ENCODE results near the gene DNAH14.
"Not testable (repeated sequence)": the region's sequence is repeated elsewhere in the genome, so short reads cannot be mapped to it uniquely, and the experiment has no call there.

The DNAH14 gene

DNA sequence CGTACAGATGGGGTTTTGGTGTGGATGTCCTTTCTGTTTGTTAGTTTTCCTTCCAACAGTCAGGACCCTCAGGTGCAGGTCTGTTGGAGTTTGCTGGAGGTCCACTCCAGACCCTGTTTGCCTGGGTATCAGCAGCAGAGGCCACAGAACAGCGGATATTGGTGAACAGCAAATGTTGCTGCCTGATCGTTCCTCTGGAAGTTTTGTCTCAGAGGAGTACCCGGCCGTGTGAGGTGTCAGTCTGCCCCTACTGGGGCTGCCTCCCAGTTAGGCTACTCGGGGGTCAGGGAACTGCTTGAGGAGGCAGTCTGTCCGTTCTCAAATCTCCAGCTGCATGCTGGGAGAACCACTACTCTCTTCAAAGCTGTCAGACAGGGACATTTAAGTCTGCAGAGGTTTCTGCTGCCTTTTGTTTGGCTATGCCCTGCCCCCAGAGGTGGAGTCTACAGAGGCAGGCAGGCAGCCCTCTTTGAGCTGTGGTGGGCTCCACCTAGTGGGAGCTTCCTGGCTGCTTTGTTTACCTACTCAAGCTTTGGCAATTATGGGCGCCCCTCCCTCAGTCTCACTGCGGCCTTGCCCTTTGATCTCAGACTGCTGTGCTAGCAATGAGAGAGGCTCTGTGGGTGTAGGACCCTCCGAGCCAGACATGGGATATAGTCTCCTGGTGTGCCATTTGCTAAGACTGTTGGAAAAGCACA lies 16.3 kb downstream of the DNAH14 start:
- H3K27me3 ChIP-seq (ENCODE audit: control insufficient read depth, insufficient read depth, low read length); H3K9ac ChIP-seq (ENCODE audit: low read depth, low read length); H3K36me3 ChIP-seq (ENCODE audit: control insufficient read depth, insufficient read depth, low read length); H3K9me3 ChIP-seq (ENCODE audit: control insufficient read depth, insufficient read depth, low read length); H3K4me3 ChIP-seq (ENCODE audit: low read depth, low read length); H3K27ac ChIP-seq (ENCODE audit: low read depth, low read length); H3K4me1 ChIP-seq (ENCODE audit: control insufficient read depth, insufficient read depth, low read length): not testable (repeated sequence)

DNA sequence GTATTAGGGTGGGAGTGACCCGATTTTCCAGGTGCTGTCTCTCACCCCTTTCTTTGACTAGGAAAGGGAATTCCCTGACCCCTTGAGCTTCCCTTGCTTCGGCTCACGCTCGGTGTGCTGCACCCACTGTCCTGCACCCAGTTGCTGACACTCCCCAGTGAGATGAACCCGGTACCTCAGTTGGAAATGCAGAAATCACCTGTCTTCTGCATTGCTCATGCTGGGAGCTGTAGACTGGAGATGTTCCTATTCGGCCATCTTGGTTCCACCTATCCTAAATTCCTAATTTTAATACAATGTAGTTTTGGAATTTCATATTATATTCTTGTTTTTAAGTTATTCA lies 16.8 kb downstream of the DNAH14 start:
- H3K9ac ChIP-seq (ENCODE audit: low read depth, low read length); H3K27me3 ChIP-seq (ENCODE audit: control insufficient read depth, insufficient read depth, low read length); H3K27ac ChIP-seq (ENCODE audit: low read depth, low read length); H3K4me1 ChIP-seq (ENCODE audit: control insufficient read depth, insufficient read depth, low read length); H3K36me3 ChIP-seq (ENCODE audit: control insufficient read depth, insufficient read depth, low read length); H3K4me3 ChIP-seq (ENCODE audit: low read depth, low read length); H3K9me3 ChIP-seq (ENCODE audit: control insufficient read depth, insufficient read depth, low read length): not testable (repeated sequence)

DNA sequence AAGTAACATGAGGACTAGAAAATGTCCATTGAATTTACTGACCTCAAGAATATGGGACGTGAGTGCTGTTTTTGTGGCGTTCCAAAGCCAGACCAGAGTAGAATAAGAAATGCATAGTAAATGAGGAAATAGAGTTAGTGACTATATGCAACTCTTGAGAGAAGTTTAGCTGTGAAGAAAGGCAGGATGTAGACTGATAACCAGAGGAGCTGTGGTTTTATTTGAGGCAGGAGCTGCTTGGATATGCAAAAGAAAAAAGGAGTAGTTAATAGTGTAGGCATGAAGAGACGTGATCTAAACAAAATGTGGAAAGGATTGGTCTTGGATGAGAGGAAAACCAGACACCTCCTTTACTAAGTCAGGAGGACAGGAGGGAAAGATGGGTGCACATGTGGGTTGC lies 28.2 kb downstream of the DNAH14 start:
- Histone ChIP-seq H3K4me3 (ENCODE audit: low read depth, low read length) (no peak overlapping the region), H3K9ac (ENCODE audit: low read depth, low read length) (no peak overlapping the region), H3K36me3 (ENCODE audit: control insufficient read depth, insufficient read depth, low read length) (no peaks in the 10 kb centered on the region; the same call in 1 of the 2 replicates), H3K4me1 (ENCODE audit: control insufficient read depth, insufficient read depth, low read length) (no peaks in the 10 kb centered on the region), H3K9me3 (ENCODE audit: control insufficient read depth, insufficient read depth, low read length) (no peaks in the 10 kb centered on the region), H3K27me3 (ENCODE audit: control insufficient read depth, insufficient read depth, low read length) (no peaks in the 10 kb centered on the region), H3K27ac (ENCODE audit: low read depth, low read length) (no peak overlapping the region)

DNA sequence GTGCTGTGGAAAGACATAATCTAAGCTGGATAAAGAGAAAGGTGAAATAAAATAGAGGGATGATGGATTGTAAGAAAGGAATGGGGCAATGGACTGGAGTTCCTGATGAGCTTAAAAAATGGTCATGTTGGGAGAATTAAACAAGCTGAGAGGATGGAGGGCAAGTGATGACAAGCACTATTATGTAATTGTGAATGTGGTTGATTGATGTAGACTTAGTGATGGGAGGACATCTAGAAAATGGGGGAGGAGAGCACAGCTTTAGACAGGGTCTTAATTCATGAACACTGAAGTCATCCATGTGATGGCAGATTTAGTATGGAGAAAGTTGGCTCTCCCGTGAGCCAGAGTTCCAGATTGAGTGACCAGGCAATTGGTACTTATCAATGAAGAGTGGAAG lies 29.0 kb downstream of the DNAH14 start:
- no peaks in the 10 kb centered on the region; the same call in 1 of the 2 replicates for H3K36me3 ChIP-seq (ENCODE audit: control insufficient read depth, insufficient read depth, low read length)
- H3K4me1 ChIP-seq (ENCODE audit: control insufficient read depth, insufficient read depth, low read length), result no peaks in the 10 kb centered on the region

DNA sequence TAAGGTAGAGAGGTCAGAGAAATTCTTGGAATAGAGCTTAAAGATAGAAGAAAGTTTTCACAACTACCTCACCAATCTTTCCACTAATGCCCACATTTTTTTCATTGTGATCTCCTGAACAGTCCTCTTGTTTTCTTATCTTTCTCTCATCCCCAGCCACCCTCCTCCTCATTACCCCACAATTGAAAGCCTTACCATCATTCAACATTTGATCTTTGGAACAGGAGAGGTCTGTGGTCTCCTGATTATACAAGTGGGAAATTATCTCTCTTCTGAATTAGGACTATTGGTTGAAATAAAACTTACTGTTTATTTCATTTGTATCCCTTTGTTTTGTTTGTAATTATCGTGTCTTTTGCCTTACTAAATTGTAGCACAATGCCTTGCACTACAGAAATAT lies 29.6 kb downstream of the DNAH14 start:
- no peaks in the 10 kb centered on the region for H3K4me1 ChIP-seq (ENCODE audit: control insufficient read depth, insufficient read depth, low read length)
- H3K36me3 ChIP-seq (ENCODE audit: control insufficient read depth, insufficient read depth, low read length), result no peaks in the 10 kb centered on the region; the same call in 1 of the 2 replicates
- no peaks in the 10 kb centered on the region for H3K27me3 ChIP-seq (ENCODE audit: control insufficient read depth, insufficient read depth, low read length)
- H3K9ac ChIP-seq (ENCODE audit: low read depth, low read length), result no peak overlapping the region
- no peak overlapping the region for H3K4me3 ChIP-seq (ENCODE audit: low read depth, low read length)
- H3K27ac ChIP-seq (ENCODE audit: low read depth, low read length), result no peak overlapping the region
- H3K9me3 ChIP-seq (ENCODE audit: control insufficient read depth, insufficient read depth, low read length), result no peaks in the 10 kb centered on the region

More for the DNA sequence above, 29.0 kb downstream of the DNAH14 start:
- no peaks in the 10 kb centered on the region for H3K27me3 ChIP-seq (ENCODE audit: control insufficient read depth, insufficient read depth, low read length)
- no peak overlapping the region for H3K4me3 ChIP-seq (ENCODE audit: low read depth, low read length)
- H3K27ac ChIP-seq (ENCODE audit: low read depth, low read length), result no peak overlapping the region
- no peak overlapping the region for H3K9ac ChIP-seq (ENCODE audit: low read depth, low read length)
- H3K9me3 ChIP-seq (ENCODE audit: control insufficient read depth, insufficient read depth, low read length), result no peaks in the 10 kb centered on the region

DNA sequence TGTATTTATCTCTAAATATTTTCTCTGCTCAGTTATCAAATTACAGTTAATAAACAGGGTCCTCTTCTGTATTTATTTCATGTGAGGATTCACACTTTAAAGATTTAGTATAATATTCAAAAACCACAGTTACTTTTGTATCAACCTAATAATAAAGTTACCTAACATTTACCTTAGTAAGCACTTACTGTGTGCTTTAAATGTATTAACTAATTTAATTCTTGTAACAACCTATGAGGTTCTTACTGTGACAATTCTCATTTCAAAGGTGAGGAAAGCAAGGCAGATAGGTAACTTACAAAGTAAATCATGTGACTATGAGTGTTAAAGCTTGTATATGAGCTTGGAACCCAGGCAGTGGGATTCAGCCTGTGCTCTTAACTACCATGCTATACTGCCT lies 30.2 kb downstream of the DNAH14 start:
- Histone ChIP-seq H3K27ac (ENCODE audit: low read depth, low read length) (no peak overlapping the region), H3K9me3 (ENCODE audit: control insufficient read depth, insufficient read depth, low read length) (no peaks in the 10 kb centered on the region), H3K4me3 (ENCODE audit: low read depth, low read length) (no peak overlapping the region), H3K9ac (ENCODE audit: low read depth, low read length) (no peak overlapping the region), H3K4me1 (ENCODE audit: control insufficient read depth, insufficient read depth, low read length) (no peaks in the 10 kb centered on the region), H3K27me3 (ENCODE audit: control insufficient read depth, insufficient read depth, low read length) (no peaks in the 10 kb centered on the region), H3K36me3 (ENCODE audit: control insufficient read depth, insufficient read depth, low read length) (peaks cover under 1% of the 10 kb centered on the region; the same call in 1 of the 2 replicates)

DNA sequence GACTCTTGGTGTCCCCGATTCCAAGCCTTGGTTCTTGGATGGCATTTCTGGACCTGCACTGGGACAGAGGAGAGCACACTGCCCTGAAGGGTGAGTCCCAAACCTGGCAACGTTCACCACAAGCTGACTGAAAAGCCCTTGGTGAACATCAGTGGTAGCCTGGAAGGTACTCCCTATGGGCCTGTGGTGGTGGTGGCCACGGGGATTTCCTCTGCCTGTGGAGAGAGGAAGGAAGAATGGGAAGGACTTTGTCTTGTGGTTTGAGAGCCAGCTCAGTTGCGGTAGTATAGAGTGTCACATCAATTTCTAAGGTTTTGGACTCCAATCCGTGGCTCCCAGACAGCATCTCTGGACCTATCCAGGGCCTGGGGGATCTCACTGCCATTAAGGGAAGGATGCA lies 50.7 kb downstream of the DNAH14 start:
- H3K36me3 ChIP-seq (ENCODE audit: control insufficient read depth, insufficient read depth, low read length), result no peaks in the 10 kb centered on the region
- H3K27ac ChIP-seq (ENCODE audit: low read depth, low read length), result no peak overlapping the region
- no peak overlapping the region for H3K4me3 ChIP-seq (ENCODE audit: low read depth, low read length)
- no peaks in the 10 kb centered on the region; the same call in 1 of the 2 replicates for H3K9me3 ChIP-seq (ENCODE audit: control insufficient read depth, insufficient read depth, low read length)
- no peak overlapping the region for H3K9ac ChIP-seq (ENCODE audit: low read depth, low read length)
- peaks cover 78% of the 10 kb centered on the region for H3K27me3 ChIP-seq (ENCODE audit: control insufficient read depth, insufficient read depth, low read length)
- H3K4me1 ChIP-seq (ENCODE audit: control insufficient read depth, insufficient read depth, low read length), result no peaks in the 10 kb centered on the region

DNA sequence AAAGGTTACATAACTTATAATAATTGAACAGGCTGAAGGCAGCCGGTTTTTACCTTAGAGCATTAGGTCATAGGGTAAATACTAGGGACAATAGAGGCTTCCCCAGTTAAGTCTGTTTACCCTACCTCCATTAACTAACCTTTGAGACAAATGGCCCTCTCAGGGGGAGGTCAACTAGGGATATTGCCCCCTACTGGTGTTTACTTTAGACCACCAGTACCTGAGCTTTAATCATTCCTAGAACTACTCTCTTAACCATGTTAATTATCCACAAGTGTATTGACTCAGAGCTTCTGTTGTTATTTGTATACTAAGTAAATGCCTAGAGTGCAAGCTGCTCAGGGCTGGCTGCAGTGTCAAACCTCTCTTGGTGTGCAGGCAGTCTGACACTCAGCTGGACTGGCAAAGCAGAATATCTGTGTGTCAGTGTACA lies 52.5 kb downstream of the DNAH14 start:
- not testable (repeated sequence) for H3K4me3 ChIP-seq (ENCODE audit: low read depth, low read length); H3K9ac ChIP-seq (ENCODE audit: low read depth, low read length)

DNA sequence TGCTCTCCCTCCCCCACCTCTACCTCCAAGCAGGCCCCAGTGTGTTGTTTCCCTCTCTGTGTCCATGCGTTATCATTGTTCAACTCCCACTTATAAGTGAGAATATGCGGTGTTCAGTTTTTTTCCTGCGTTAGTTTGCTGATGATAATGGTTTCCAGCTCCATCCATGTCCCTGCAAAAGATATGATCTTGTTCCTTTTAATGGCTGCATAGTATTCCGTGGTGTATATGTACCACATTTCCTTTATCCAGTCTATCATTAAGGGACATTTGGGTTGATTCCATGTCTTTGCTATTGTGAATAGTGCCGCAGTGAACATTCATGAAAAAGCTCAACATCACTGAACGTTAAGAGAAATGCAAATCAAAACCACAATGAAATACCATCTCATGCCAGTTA lies 58.6 kb downstream of the DNAH14 start:
- Histone ChIP-seq H3K27ac (ENCODE audit: low read depth, low read length) (no peak overlapping the region), H3K9ac (ENCODE audit: low read depth, low read length) (no peak overlapping the region)

More for the DNA sequence above, 52.5 kb downstream of the DNAH14 start:
- H3K4me1 ChIP-seq (ENCODE audit: control insufficient read depth, insufficient read depth, low read length); H3K27ac ChIP-seq (ENCODE audit: low read depth, low read length); H3K36me3 ChIP-seq (ENCODE audit: control insufficient read depth, insufficient read depth, low read length); H3K9me3 ChIP-seq (ENCODE audit: control insufficient read depth, insufficient read depth, low read length): not testable (repeated sequence)
- peaks cover 95% of the 10 kb centered on the region for H3K27me3 ChIP-seq (ENCODE audit: control insufficient read depth, insufficient read depth, low read length)

DNA sequence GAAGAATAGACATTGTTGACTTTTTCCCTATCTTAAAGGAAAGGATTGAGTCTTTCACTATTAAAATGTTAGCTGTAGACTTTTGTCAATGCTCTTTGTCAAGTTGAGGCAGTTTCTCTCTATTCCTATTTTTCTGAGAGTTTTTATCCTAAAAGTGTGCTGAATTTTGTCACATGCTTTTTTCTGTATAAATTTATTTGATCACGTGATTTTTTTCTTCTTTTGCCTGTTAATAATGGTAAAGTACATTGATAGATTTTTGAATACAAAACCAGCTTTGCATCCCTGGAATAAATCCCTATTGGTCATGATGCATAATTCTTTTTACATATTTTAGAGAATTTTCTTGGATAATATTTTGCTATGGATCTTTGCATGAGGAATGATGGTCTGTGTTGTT lies 60.1 kb downstream of the DNAH14 start:
- Histone ChIP-seq H3K27ac (ENCODE audit: low read depth, low read length) (no peak overlapping the region), H3K9ac (ENCODE audit: low read depth, low read length) (no peak overlapping the region), H3K9me3 (ENCODE audit: control insufficient read depth, insufficient read depth, low read length) (no peaks in the 10 kb centered on the region), H3K4me3 (ENCODE audit: low read depth, low read length) (no peak overlapping the region), H3K27me3 (ENCODE audit: control insufficient read depth, insufficient read depth, low read length) (peaks cover 27% of the 10 kb centered on the region), H3K36me3 (ENCODE audit: control insufficient read depth, insufficient read depth, low read length) (no peaks in the 10 kb centered on the region), H3K4me1 (ENCODE audit: control insufficient read depth, insufficient read depth, low read length) (no peaks in the 10 kb centered on the region)

More for the DNA sequence above, 58.6 kb downstream of the DNAH14 start:
- Histone ChIP-seq H3K36me3 (ENCODE audit: control insufficient read depth, insufficient read depth, low read length) (no peaks in the 10 kb centered on the region), H3K27me3 (ENCODE audit: control insufficient read depth, insufficient read depth, low read length) (peaks cover 43% of the 10 kb centered on the region), H3K9me3 (ENCODE audit: control insufficient read depth, insufficient read depth, low read length) (no peaks in the 10 kb centered on the region; the same call in 1 of the 2 replicates), H3K4me3 (ENCODE audit: low read depth, low read length) (no peak overlapping the region), H3K4me1 (ENCODE audit: control insufficient read depth, insufficient read depth, low read length) (no peaks in the 10 kb centered on the region)

DNA sequence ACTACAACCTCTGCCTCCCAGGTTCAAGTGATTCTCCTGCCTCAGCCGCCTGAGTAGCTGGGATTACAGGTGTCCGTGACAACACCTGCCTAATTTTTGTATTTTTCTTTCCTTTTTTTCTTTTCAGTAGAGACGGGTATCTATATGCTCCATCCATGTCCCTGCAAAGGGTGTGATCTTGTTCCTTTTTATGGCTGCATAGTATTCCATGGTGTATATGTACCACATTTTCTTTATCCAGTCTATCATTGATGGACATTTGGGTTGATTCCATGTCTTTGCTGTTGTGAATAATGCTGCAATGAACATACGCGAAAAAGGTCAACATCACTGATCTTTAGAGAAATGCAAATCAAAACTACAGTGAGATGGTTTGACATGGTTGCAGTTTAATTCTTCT lies 62.1 kb downstream of the DNAH14 start:
- not testable (repeated sequence) for H3K27me3 ChIP-seq (ENCODE audit: control insufficient read depth, insufficient read depth, low read length); H3K9me3 ChIP-seq (ENCODE audit: control insufficient read depth, insufficient read depth, low read length); H3K27ac ChIP-seq (ENCODE audit: low read depth, low read length); H3K4me1 ChIP-seq (ENCODE audit: control insufficient read depth, insufficient read depth, low read length); H3K4me3 ChIP-seq (ENCODE audit: low read depth, low read length); H3K9ac ChIP-seq (ENCODE audit: low read depth, low read length); H3K36me3 ChIP-seq (ENCODE audit: control insufficient read depth, insufficient read depth, low read length)

Measured in HUES48 (cell line).